GM12892 (cell line): ENCODE measurements around the gene MS4A4E.

Experiments used
- POLR2A ChIP-seq: IDR thresholded peaks from 2 replicates; pipeline ENCODE4 v1.6.1; 2011; ENCODE audit warnings: low read depth, low read length, control low read depth
- POLR2AphosphoS5 ChIP-seq: IDR thresholded peaks from 2 replicates; pipeline ENCODE4 v1.6.1; 2011; ENCODE audit warnings: low read depth, low read length, control low read depth
- TAF1 ChIP-seq: IDR thresholded peaks from 2 replicates; pipeline ENCODE4 v1.6.1; 2011; ENCODE audit warnings: low read depth, mild to moderate bottlenecking, control low read depth, low read length, borderline replicate concordance

DNA sequence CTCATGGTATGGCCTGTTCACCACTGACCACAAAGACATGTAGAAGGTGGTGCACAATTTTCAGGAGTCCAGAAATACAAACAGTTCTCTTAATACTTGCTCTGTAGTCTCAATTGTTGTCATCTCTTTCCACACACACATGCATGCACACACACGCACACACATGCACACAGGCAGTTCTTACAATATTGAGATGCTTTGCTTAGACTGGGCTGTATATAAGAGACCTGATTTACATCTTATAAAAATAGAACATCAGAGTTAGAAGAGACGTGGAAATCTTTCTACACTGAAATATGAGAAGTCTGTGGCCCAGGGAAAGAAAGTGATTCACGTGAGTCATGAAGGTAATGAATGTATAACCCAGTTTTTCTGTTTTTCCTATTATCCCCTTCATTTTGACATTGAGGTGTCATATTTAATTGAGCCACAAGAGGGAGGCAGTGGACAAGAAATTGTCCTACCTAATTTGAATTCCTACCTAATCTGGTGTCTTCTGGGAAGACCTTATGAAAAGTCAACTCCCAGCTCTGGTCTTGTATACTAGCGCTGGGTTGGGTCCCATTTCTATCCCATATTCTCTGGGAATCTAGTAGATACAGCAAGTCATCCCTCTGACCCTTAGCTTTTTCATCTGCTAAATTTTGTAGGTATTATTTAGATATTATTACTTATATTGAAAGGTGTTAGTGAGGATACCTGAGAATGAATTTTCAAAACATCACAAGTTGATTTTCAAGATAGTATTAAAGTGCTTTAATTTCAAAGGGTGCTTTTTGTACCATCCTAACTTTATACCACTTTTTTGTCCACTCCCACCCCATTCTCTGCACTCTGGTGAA, 22.7 kb upstream of the MS4A4E start:
- TF ChIP-seq POLR2AphosphoS5 (no peak), POLR2A (no peak), TAF1 (no peak)
